Calu3 (cell line): ENCODE results near the gene SLC6A19. TPM values are rescaled to one million over a fixed set of nuclear protein-coding genes. Genes with fewer than 3 reads are reported as not detected.

Source experiments
- BruUV-seq: library from RNA; stranded (reverse); fragments of 400-500 nt; replicated peaks from 2 replicates; lab custom pipeline; 2021; lab: Mats Ljungman, UMichigan
- CTCF ChIA-PET: fragments of 300-600 bp; sonication (Branson Sonifier 250); formaldehyde crosslinking; loops from one replicate; lab custom pipeline; 2022; ENCODE audit warnings: antibody characterized with exemption; lab: Charles Lee
- DNase-seq: peaks from one replicate; pipeline ENCODE4 v3.0.0; 2022
- H3K27ac Mint-ChIP-seq: one replicate; pipeline ENCODE4 v1.8.0; 2022; ENCODE audit warnings: mixed read lengths; ENCODE audit not compliant: unreplicated experiment
- H3K27me3 Mint-ChIP-seq: one replicate; pipeline ENCODE4 v1.8.0; 2022; ENCODE audit warnings: mixed read lengths; ENCODE audit not compliant: unreplicated experiment
- H3K36me3 Mint-ChIP-seq: one replicate; pipeline ENCODE4 v1.8.0; 2022; ENCODE audit warnings: mild to moderate bottlenecking, moderate library complexity, mixed read lengths; ENCODE audit not compliant: insufficient read depth, unreplicated experiment
- H3K4me1 Mint-ChIP-seq: one replicate; pipeline ENCODE4 v1.8.0; 2022; ENCODE audit warnings: mild to moderate bottlenecking, low read depth, mixed read lengths; ENCODE audit not compliant: unreplicated experiment
- H3K4me3 Mint-ChIP-seq: one replicate; pipeline ENCODE4 v1.8.0; 2022; ENCODE audit warnings: mild to moderate bottlenecking, low read depth, moderate library complexity, mixed read lengths; ENCODE audit not compliant: unreplicated experiment
- H3K9me3 Mint-ChIP-seq: one replicate; pipeline ENCODE4 v1.8.0; 2022; ENCODE audit warnings: low read depth, mixed read lengths; ENCODE audit not compliant: unreplicated experiment
- intact Hi-C: fragments of 100-400 bp; cut with micrococcal nuclease; formaldehyde crosslinking; loops from one replicate; pipeline ENCODE4 v1.10.0; 2022; ENCODE audit not compliant: unreplicated experiment
- total RNA-seq: library from RNA; stranded (reverse); gene quantifications from 2 replicates; pipeline ENCODE4 v1.2.3, GENCODE V29; 2022
- TF ChIP-seq, protein P1 (sequence below): fragments of 200-600 bp; IDR thresholded peaks from one replicate; pipeline ENCODE4 v1.8.0; 2022; ENCODE audit warnings: antibody characterized with exemption; ENCODE audit not compliant: unreplicated experiment

Gene SLC6A19
- total RNA-seq, 1 experiment from 2014 or later = not detected

DNA sequence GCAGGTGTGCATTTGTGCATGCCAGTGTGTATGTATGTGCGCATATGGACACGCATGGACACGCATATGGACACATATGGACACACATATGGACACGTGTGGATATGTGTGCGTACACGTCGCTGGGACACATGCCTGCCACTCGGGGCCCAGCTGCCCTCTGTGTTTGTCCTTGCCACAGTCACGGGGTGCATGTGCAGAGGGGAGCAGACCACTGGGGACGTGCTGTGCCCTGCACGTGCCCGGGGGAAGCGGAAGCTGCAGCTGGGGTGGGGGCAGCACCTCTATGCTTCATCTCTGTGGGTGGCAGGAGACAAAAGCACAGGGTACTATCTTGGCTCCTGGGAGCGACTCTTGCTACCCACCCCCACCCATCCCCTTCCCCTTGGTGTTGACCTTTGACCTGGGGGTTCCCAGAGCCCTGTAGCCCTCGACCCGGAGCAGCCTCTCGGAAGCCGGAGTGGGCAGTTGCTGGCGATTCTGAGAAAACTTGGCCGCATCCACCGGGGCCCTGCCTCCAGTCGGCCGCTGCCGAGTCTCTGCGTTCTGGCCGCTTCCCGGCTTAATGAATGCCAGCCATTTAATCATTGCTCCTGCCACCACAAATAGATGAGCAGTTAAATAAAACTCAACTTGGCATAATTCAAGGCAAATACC is 21.4 kb downstream of the SLC6A19 start:
- no peak overlapping the region for H3K4me3 Mint-ChIP-seq
- H3K4me1 Mint-ChIP-seq = no peaks in the 10 kb centered on the region
- H3K27me3 Mint-ChIP-seq = peaks cover 59% of the 10 kb centered on the region
- BruUV-seq = no TSS peak
- peaks cover 4% of the 10 kb centered on the region for H3K9me3 Mint-ChIP-seq
- no peak overlapping the region for H3K27ac Mint-ChIP-seq
- intact Hi-C loops = no loop called here
- DNase-seq = no peak
- TF ChIP-seq, protein P1, sequence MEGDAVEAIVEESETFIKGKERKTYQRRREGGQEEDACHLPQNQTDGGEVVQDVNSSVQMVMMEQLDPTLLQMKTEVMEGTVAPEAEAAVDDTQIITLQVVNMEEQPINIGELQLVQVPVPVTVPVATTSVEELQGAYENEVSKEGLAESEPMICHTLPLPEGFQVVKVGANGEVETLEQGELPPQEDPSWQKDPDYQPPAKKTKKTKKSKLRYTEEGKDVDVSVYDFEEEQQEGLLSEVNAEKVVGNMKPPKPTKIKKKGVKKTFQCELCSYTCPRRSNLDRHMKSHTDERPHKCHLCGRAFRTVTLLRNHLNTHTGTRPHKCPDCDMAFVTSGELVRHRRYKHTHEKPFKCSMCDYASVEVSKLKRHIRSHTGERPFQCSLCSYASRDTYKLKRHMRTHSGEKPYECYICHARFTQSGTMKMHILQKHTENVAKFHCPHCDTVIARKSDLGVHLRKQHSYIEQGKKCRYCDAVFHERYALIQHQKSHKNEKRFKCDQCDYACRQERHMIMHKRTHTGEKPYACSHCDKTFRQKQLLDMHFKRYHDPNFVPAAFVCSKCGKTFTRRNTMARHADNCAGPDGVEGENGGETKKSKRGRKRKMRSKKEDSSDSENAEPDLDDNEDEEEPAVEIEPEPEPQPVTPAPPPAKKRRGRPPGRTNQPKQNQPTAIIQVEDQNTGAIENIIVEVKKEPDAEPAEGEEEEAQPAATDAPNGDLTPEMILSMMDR = no peak
- CTCF ChIA-PET = no interaction called here
- no peaks in the 10 kb centered on the region for H3K36me3 Mint-ChIP-seq

DNA sequence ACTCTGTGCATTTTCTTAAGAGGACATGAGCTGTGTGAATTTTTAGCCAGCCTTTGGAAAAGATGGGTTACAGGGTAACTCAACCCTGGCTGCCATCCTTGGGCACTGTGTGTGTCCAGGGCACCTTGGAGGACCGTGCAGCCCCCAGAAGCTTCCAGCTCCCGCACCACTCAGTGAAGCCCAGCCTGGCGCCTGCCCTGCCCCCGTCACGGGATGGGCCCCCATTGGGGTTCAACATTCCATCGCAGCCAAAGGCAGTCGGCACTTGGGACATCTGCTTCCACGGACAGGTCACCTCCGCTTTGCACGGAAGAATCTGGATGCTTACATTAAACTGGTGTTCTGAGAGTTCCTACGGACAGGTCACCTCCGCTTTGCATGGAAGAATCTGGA is 21.9 kb downstream of the SLC6A19 start:
- TF ChIP-seq, protein P1 = no peak
- CTCF ChIA-PET = no interaction called here
- Mint-ChIP-seq H3K27me3 (peaks cover 59% of the 10 kb centered on the region), H3K9me3 (peaks cover 4% of the 10 kb centered on the region), H3K4me3 (no peak overlapping the region), H3K36me3 (no peaks in the 10 kb centered on the region), H3K4me1 (no peaks in the 10 kb centered on the region), H3K27ac (no peak overlapping the region)
- intact Hi-C loops = no loop called here
- no TSS peak for BruUV-seq
- DNase-seq = no peak

DNA sequence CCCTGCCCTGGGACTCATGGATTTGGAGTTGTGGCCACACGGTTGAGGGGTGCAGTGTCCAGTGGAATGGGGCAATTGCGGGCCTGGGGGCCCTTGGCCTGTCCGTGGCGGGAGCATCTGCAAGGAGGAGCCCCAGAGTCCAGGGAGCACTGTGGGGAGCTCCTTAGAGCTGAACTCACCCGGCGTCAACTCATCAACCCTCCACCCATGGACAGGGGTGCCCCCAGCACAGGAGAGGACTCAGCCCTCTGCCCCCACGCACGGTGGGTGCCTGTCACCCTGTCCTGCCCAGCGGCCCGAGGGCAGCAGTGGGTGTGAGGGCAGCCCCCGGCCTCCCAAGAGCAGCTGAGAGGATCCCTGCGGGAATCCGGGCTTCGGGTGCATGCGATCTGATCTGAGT is 23.2 kb downstream of the SLC6A19 start:
- Mint-ChIP-seq H3K4me1 (no peaks in the 10 kb centered on the region), H3K36me3 (peaks cover 4% of the 10 kb centered on the region), H3K27me3 (peaks cover 59% of the 10 kb centered on the region), H3K27ac (no peak overlapping the region), H3K4me3 (no peak overlapping the region), H3K9me3 (peaks cover 4% of the 10 kb centered on the region)
- no TSS peak for BruUV-seq
- no peak for DNase-seq
- CTCF ChIA-PET = no interaction called here
- TF ChIP-seq, protein P1 = no peak
- intact Hi-C loops = no loop called here

DNA sequence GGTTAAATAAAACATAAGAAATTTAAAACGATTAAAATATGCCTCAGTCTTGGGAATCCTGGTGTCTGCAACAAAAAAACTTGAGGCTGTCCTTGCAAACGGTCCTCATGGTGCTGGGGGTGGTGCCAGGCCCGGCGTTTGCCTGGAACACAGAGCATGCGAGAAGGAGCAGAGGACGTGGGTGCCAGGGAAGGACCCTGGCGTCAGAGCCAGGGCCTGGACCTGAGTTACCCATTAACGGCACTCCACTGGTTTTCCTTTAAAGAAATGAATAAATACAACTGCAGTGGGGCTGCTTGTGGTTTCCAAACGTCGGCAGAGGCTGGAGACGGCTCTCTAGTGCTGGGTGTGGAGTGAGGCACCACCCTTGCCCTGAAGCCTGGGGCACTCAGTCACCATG is 23.7 kb downstream of the SLC6A19 start, which contains the start of gene SLC6A18:
Gene SLC6A18 (plus strand): TSS at position 301 of the 400 bp plus-strand sequence. CDS start 97 bp downstream, at position 398.
- Mint-ChIP-seq H3K36me3 (peaks cover 4% of the 10 kb centered on the region), H3K4me3 (no peak within 1 kb of the TSS), H3K27me3 (peaks cover 59% of the 10 kb centered on the region), H3K27ac (no peak within 1 kb of the TSS), H3K4me1 (no peaks in the 10 kb centered on the region), H3K9me3 (peaks cover 4% of the 10 kb centered on the region)
- DNase-seq = no peak
- TF ChIP-seq, protein P1 = no peak
- CTCF ChIA-PET = no interaction called here
- no TSS peak for BruUV-seq
- intact Hi-C loops = no loop called here
